ENCODE data around the gene CCDC47.

The CCDC47 gene

DNA sequence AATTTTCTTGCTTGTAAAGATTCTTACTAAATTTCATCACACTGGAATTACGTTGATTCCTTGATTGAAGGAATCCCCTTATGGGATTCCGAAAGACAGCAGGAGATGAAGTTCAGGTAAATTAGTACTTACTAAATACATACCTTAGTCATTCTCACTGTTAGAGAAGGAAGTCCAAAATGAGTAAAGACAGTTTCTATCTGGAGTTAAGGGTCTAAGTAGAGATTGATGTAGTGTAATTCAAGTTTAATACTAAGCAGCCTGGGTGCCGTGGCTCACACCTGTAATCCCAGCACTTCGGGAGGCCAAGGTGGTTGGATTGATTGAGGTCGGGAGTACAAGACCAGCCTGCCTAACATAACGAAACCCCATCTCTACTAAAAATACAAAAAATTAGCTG lies 10.1 kb upstream of the CCDC47 start:
- no peak for DNase-seq (ENCODE audit: low read depth, low spot score)

DNA sequence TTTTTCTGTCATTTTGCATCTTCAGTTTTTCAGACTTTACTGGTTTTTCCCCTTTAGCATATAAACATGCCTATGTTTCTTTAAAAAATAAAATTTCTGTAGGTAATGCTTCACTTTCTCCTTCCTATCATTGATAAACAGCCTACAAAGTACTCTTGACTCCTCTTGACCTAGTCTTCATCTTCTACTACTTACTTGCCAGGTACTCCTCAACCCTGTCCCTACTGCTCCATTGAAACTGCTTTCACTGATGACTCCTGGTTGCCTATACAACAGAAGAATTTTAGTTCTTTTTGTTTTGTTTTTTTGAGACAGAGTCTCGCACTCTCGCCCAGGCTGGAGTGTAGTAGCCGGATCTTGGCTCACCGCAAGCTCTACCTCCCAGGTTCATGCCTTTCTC lies 7.5 kb upstream of the CCDC47 start:
- DNase-seq (ENCODE audit: low read depth, low spot score): no peak

DNA sequence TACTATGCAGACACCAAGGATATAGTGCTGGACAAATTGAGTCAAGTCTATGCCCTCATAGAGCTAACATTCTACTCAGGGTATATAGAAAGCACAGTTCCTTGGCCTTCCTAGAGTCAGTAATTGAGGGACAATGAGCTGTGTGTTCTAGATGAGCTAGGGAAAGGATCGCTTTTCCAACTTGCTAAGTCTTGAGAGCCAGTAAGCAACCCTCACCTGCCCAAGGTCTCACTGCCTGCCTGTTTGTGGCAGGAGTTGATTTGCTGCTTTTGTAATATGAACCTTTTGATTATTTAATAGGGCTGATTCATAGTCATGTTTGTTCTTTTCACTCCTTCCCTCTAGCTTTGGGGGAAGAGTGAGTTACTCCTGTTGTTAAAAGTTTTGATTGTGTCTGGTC lies 7.1 kb upstream of the CCDC47 start:
- no peak for DNase-seq (ENCODE audit: low read depth, low spot score)

DNA sequence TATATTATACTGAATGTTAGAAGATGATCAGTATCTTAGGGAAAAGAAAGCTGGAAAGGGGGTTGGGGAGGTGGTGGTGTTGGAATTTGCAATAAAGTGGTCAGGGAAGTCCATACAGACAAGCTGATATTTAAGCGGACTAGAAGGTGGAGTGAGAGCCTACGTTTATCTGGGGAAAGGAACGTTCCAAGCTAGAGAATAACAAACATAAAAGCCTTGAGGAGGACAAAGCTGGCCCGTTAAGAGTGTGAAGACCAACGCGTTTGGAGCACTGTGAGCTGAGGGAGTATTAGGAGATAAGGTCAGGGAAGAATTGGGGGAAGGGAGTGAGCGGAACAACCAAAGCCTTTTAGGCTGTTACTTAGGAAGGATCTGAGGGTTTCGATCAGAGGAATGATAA lies 2.0 kb upstream of the CCDC47 start:
- DNase-seq (ENCODE audit: low read depth, low spot score): no peak

DNA sequence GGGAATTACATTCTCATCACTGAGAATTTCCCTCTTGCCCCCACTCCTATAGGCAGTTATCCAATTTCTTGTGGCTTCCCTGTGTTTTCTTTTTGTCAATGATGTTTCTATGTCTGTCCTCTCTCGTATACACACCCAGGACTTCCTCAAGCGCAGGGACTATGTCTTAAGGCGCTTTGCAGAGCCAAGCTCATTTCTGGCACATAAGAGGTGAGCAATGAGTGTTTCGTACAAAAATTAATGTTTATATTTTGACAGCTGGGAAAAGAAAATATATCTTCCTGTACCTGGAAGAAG lies 1.5 kb upstream of the CCDC47 start:
- no peak for DNase-seq (ENCODE audit: low read depth, low spot score)

DNA sequence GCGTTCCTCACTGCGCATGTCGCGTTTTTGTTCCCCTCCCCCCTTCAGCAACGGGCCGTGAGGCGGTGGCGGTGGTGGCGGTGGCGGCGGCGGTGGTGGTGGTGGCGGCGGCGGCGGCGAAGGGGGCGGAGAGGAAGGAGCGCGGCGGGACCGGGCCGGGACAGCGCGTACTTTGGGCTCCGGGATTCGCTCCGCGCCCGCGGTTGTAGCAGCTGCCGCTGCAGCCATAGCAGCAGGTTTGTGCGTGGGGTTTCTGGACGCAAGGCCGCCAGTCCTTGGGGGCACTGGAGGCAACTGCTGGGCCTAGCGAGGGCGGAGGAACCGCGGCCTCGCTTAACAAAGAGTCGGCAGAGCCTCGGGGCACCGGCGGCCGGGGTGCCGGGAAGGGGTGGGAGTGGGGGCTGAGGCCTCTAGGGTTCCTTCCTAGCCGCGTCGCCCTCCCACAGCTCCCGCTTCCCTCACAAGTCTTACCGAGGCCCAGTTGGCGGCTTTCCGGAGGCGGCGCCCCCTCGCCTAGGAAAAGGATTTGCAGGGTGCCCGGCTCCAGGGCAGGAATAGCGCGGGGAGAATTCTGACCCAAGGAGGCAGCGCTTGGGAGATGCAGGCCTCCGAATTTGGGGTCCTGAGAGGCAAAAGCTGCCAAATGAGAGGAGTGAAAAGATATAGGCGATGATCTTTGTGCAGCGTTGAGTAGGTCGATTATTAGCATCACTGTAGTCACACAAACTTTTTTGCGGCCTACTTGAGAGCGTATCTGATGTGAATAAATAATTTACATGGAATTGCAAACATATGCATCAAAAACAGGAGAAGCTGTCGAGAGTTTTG lies 958 bp upstream of the CCDC47 start, which contains the start of gene DDX42:
TSS of gene DDX42 (plus strand) at position 30 of the 828 bp plus-strand sequence. CDS start 12,880 bp downstream, outside the sequence.
- DNase-seq (ENCODE audit: low read depth, low spot score): peak; percentile 80

DNA sequence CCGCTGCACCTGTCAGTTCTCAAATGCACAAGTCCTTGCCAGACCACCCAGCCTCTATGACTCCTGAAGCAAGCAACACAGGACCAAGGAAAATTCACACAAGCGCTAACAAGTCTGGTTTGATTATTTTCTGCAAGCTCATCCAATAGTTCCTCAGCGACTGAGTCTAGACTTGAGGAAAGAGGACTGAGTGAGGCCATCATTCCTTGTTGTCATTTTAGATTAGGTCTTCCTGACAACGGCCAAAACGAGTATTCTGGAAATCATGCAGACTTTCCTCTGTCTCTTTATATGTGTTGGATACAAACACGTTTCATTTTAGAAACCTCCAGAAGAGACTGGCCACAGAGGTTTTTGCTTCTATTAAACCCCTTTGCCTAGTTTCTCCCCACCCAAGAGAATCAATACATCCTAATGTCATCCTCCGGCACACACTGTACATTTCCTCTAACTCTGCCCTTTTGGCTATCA lies 561 bp downstream of the CCDC47 start:
- no peak for DNase-seq (ENCODE audit: low read depth, low spot score)

DNA sequence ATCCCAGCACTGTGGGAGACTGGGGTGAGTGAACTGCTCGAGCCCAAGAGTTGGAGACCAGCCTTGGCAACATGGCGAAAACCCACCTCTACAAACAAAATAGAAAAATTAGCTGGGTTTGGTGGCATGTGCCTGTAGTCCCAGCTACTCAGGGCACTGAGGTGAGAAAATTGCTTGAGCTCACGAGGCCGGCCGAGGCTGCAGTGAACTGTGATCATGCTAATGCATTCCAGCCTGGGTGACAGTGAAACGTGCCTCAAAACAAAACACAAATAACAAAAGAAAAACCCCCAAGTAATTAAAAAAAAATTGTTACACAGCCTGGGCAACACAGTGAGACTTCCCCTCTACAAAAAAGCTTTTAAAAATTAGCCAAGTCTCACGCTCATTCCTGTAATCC lies 5.0 kb downstream of the CCDC47 start:
- no peak for DNase-seq (ENCODE audit: low read depth, low spot score)

DNA sequence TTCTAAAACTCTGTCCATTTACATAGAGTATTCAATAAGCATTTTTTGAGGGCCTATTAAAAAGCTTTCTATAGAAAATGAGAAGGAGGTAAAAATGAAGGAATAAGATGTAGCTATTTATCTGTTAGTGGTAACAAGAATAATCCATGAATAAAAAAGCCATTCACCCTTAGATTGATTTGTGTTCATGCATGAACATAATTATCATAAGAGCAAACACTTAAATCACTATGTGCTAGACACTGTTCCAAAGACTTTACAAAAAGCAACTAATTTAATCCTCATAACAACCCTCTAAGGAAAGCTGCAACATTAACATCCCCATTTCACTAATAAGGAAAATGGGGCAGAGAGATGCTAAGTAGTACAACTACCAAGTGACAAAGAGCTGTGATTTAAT lies 6.6 kb downstream of the CCDC47 start:
- no peak for DNase-seq (ENCODE audit: low read depth, low spot score)

DNA sequence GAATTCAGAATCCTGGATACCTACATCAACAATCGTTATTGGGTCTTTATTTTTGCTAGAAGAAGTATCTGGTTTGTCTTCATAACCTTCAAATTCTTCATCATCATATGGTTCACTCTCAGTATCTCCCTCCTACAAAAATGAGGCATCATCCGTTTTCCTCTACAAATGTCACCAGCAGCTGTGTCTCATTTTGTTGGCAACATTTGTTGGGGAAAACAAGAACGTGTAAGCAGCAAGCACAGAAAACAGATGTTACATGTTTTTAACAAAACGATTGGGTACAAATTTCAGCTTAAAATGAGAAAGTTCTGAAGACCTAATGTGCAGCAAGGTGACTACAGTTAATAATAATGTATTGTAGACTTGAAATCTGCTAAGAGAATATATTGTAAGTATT lies 8.7 kb downstream of the CCDC47 start:
- DNase-seq (ENCODE audit: low read depth, low spot score): no peak

DNA sequence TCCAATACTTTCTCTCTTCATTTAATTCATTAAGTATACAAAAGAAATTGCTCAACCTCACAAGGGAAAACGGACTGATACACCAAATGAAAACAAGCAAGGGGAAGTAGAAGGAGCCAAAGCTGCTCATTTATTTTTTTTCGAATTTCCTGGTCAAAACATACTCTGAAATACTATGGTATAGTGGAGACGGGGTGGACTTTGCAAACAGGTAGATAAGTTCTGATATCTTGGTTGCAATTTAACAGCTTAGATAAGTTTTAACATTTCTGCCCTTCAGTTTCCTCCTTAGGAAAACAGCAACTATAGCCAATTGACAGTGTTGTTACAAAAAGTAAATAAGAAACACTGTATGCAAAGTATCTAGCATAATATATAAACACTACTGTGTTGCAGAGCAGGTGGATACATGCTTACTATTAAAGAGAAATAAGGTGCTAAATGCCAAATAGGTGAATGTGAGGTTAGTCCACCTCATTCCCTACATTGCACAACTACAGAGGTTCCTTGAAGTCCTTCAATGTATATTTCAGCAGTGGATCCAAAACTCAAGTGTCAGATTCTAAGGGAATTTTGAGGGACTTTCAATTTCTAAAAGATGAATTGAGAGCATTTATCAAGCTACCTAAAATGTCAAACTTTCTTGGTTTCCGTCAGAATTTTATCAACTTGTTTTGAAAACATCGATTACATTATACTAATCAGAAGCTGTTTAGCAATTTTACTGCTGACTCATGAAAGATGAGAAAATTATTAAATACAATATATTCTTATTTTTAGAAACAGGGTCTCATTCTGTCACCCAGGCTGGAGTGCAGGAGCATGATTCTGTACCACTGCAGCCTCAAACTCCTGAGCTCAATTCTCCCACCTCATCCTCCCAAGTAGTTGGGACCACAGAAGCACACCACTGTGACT lies 11.0 kb downstream of the CCDC47 start:
- no peak for DNase-seq (ENCODE audit: low read depth, low spot score)

DNA sequence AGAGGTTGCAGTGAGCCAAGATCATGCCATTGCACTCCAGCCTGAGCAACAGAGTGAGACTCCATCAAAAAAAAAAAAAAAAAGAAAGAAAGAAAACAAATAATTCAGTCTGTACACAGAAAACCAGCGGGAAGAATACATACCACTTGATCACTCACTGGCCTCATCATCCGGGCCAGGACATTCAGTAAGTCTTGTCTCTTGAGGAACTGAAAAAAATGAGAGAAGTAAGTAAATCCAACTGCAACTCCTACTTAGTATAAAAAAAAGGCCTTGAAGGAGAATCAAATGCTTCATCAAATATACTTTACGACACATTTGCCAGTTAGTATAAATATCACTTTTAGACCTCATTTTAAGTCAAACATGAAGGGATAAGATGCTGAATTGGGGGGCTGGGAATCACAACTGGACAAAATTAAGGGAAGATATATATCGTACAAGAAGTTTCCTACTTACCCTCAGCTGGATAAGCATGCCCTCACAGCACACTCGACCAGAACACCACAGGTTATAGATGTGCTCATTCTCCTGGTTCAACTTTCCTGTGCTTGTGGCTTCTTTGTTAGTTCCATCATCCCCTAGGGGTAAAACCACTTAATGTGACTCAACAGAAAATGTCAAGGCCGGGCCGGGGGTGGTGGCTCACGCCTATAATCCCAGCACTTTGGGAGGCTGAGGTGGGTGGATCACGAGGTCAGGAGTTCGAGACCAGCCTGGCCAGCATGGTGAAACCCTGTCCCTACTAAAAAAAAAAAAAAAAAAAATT lies 12.4 kb downstream of the CCDC47 start:
- no peak for DNase-seq (ENCODE audit: low read depth, low spot score)

DNA sequence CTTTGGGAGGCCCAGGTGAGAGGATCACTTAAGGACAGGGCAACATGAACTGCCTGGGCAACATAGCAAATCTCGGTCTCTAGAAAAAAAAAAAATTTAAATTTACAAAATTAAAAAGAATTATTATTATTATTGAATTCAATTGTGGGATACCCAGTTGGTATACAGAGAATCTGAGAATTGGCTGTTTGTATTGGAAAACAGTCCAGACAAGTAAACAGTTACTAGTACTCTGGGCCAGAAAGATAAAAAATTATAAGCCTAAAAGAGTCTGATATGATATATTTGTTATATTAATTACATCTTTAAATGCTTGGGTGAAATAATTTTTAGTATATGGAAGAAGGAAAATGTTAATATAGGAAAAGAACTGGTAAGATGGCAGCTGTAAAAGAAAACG lies 15.0 kb downstream of the CCDC47 start:
- no peak for DNase-seq (ENCODE audit: low read depth, low spot score)

DNA sequence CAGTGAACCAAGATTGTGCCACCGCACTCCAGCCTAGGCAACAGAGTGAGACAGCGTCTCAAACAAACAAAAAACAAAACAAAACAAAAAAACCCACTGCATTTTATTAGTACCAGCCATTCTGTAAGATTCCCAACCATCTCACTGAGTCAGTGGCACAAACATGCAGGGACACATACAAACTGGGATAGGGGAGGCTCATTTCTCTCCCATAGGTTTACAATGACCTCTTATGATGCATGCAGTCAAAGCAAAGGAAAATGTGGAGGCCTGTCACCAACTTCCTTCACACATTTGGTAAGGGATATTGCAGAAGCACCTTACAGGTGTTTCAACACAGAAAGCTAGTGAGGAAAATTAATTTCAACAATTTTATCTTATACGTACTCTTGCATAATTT lies 19.4 kb downstream of the CCDC47 start:
- DNase-seq (ENCODE audit: low read depth, low spot score): no peak

DNA sequence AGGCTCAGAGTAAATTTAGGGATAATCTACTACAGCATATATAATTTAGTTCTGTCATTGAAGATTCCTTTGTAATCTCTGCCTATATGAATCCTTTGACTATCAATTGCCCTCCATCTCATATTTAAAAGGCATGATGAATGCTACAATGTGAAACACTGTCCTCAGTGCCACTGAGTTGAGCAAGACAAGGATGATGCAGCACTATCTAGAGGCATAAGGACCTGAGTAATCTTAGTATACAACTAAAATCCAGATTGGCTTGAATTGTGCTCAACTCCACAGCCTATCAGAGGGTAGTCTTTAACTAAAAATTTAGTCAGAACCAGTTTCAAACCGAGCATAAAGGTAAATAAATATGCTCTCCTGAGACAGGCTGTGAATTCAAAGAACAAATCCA lies 20.2 kb downstream of the CCDC47 start:
- no peak for DNase-seq (ENCODE audit: low read depth, low spot score)

DNA sequence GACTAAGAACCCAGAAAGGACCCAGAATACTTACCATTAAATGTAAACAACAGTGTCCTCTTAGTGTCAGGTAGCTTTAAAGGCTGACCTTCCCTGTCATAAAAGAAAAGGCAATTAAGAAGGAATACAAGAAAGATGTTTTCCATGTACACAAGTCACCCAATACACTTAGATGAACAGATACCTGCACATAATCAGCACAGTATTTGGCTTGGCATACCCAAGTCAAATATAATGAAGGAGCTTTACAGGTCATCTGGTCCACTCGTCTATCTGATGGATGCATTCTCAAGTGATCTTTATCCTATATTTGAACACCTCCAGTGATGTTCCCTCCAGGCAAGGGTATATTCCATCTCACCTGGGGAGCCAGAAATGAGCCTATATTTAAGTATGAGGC lies 20.7 kb downstream of the CCDC47 start:
- no peak for DNase-seq (ENCODE audit: low read depth, low spot score)

DNA sequence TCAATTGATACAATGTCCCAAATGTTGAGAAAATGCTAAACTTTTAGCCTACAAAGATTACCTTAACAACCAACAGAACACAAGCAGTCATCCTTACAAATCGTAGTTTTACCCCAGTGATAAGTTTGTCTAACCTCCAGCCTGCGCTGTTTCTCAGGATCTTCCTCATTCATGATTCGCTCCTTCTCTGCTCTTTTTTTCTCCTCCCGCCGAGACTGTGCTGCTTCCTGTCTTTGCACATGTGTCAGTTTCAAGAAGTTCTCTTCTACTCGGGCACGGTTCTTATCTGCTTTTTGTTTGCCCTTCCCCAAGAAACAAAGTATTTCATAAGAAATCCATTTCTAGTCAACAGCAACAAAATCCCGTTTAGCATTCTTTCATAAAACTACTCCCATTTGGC lies 21.6 kb downstream of the CCDC47 start:
- no peak for DNase-seq (ENCODE audit: low read depth, low spot score)

DNA sequence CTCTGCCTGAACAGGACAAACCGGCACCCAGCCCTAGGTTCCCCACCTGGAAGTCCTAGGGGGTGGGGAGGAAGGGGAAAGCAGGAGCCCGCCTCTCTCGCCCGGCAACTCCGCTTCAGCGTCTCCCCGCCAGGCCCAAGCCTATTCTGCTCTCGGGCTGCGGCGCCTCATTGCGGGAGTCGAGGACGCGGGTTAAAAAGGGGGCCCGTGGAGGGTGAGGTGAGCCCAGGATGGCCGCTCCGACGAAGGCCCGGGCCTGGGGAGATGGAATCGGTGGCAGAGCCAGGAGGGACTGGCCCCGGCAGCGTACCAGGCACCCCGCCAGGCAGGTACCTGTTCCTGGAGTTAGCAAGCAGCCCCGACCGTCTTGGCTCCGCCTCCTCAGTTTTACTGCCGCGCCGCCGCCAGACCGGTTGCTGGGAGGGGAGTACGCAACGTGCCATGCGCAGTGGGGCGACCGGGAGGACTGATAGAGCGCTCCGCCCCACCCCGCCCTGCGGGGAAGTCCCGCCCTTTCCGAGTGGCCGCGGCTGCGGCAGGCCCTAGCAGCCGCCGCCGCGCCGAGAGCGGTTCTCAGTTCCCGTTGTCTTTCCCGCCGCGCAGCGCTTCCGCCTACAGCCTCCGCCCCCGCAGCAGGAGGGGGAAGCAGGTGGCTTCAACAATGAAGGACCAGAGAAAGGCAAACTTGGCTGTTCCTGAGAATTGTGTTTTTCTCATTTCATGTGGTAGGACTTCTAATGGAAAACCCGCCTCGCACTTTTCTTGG lies 31.8 kb downstream of the CCDC47 start, which contains the start of gene STRADA:
TSS of gene STRADA (minus strand) at position 392 of the 766 bp plus-strand sequence. CDS start 13,430 bp downstream, outside the sequence.
- DNase-seq (ENCODE audit: low read depth, low spot score): peak; percentile 97

DNA sequence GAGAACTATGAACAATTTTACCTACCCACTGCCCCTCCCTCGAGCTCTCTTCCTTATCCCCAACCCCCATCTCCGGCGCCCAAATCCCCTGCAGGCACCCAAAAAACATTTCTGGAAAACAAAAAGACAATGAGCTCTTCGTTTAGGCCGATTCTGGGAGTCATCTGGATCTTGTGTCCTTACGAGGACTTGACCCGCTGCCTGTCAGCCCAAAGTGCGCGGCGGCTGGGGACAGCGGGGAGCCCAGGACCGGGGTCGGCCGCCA lies 32.3 kb downstream of the CCDC47 start:
- DNase-seq (ENCODE audit: low read depth, low spot score): no peak

DNA sequence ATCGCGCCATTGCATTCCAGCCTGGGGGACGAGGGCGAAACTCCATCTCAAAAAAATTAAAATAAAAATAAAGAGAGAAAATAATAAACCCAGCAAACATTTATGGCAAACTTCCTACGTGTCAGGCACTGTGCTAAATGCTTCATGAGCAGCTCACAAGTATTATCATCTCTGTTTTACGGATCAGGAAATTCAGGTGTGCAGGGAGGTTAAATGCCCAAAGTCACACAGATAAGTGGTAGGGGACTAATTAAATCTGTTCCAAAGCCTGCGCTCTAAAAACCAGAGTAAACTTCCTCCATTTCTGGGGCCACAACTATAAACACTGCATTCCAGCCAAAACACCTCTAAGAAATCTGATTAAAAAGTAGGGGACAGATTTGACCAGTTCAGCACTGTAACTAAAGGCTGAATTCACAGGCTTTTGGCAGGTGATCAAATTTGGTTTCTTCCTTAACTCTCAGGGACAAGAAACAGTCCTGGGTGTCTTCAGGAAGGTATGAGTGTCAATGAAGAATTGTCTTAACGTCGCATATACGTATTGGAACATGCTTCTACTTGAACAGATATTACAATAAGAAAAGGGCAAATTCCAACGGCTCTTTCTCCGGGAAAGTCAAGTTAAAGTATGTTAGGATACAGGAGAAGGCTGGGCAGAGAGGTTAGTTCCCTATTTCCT lies 32.8 kb downstream of the CCDC47 start:
- no peak for DNase-seq (ENCODE audit: low read depth, low spot score)

DNA sequence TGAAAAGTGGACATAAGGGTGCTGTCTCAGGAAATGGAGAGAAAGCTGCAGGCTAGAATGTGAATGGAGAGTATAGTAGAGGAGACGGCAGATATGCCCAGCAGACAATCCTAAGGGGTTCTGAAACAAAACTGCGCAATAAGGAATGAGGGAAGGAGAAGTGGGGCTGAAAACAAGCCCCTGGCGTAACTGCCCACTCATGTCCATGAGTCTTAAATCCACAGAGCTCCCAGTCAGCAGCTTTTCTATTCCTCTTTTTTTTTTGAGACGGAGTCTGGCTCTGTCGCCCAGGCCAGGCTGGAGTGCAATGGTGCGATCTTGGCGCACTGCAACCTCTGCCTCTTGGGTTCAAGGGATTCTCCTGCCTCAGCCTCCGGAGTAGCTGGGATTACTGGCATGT lies 37.7 kb downstream of the CCDC47 start:
- no peak for DNase-seq (ENCODE audit: low read depth, low spot score)

Data from activated CD4-positive, CD25-positive, alpha-beta regulatory T cell treated with anti-CD3 and anti-CD28 coated beads, Interleukin-2, amount 50 U/mL, for 16 hours (primary cell).